Measurements from ENCODE around the gene ZNF699.
"Not testable (repeated sequence)": the region's sequence is repeated elsewhere in the genome, so short reads cannot be mapped to it uniquely, and the experiment has no call there.

The ZNF699 gene

GRCh38 chr19:9289231-9289884 is 20.3 kb downstream of the ZNF699 start:
- no peak for DNase-seq (ENCODE audit: extremely low read depth in 1 of 2, low read depth in 1 of 2)

- not testable (repeated sequence) for DNase-seq (ENCODE audit: extremely low read depth in 1 of 2, low read depth in 1 of 2)
Observed at GRCh38 chr19:9283485-9283884, 26.2 kb downstream of the ZNF699 start.

GRCh38 chr19:9251236-9251635 is 58.4 kb downstream of the ZNF699 start:
- DNase-seq (ENCODE audit: extremely low read depth in 1 of 2, low read depth in 1 of 2), result no peak

GRCh38 chr19:9250630-9251029 is 59.0 kb downstream of the ZNF699 start, which contains the start of gene OR7E24:
Gene OR7E24 (plus strand): TSS chr19:9250930. CDS start chr19:9251044, 114 bp downstream.
- no peak for DNase-seq (ENCODE audit: extremely low read depth in 1 of 2, low read depth in 1 of 2)
